ENCODE measurements around the gene IGDCC3.

IGDCC3 gene

DNA sequence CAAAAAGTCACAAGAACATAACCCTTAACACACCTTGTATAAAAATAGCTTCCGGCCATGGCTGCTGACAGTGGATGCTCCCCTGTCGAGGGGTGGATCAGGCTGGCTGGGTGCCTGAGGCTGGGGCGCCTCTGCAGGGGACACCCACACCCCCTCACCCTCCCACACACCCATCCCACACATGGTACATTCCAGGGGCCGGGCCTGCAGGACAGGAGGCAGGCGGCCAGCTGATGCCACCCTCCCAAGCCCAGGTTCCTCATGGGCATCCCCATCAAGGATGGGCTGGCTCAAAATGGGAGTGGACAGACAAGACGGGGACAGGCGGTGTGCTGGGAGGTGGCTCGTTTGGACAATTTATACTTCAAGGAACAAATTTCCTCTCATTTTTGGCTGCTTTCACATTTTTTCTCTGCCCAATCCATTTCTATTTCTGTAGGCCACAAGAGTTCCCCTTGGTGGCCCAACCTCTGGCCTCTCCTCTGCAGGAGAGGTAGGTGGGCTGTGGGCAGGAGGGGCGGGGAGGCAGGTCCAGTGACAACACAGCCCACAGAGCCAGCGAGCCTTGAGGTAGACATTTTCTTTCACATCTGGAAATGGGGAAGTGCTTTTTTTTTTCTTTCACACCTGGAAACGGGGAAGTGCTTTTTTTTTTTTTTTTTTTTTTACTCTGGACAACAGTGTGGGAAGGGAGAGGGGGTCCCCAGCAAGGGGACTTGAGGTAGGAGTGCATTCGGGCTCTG lies 50.0 kb downstream of the IGDCC3 start:
- no peak for DNase-seq (ENCODE audit: low read depth)

DNA sequence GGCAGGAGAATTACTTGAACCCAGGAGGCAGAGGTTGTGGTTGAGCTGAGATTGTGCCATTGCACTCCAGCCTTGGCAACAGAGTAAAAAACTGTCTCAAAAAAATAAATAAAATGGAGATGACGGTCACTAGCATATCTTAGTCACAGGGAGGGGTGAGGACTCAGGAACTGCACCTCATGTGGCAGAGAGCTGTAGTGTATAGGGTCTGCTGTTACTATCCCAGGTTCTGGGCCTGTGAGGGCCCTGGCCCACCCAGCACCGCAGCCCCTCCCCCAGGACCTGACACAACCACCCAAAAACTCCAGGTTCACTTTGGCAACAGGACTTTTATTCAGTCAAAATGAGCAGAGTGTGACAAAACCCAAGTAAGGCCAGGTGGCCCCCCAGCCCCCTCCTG lies 51.0 kb downstream of the IGDCC3 start:
- DNase-seq (ENCODE audit: low read depth), result no peak

DNA sequence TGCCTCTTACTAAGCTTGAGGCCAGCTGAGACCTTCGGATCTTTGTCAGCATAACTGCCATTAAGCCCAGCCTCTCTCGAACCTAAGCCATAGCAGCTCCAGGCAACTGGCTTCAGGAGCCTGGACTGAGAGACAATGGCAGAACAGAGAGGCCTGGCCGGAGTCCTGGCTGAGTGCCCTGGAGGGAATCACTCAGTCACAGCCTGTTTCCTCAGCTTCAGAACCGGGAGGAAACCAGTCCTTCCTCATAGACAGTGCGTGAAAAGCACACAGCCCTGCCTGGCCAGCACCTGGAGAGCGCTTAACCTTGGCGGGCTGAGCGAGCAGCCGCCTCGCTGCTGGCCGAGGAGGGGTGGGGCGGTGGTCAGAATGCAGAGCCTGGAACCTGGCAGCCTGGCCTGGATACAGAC lies 51.7 kb downstream of the IGDCC3 start:
- DNase-seq (ENCODE audit: low read depth), result no peak

DNA sequence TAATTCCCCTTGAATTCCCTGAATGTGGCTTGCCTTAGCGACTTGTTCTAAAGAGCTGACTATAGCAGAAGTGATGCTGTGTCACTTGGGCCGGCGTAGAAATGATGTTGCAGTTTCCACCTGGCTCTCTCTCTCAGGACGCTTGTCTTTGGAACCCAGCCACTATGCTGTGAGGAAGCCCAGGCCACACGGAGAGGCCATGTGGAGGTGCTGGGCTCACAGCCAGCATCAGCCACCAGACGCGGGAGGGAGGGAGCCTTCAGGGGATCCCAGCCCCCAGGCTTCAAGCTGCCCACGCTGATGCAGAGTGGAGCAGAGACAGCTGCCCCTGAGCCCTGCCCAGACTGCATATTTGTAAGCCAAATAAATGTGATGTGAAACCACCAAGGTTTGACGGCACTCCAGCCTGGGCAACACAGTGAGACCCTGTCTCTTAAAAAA lies 54.7 kb downstream of the IGDCC3 start:
- no peak for DNase-seq (ENCODE audit: low read depth)

DNA sequence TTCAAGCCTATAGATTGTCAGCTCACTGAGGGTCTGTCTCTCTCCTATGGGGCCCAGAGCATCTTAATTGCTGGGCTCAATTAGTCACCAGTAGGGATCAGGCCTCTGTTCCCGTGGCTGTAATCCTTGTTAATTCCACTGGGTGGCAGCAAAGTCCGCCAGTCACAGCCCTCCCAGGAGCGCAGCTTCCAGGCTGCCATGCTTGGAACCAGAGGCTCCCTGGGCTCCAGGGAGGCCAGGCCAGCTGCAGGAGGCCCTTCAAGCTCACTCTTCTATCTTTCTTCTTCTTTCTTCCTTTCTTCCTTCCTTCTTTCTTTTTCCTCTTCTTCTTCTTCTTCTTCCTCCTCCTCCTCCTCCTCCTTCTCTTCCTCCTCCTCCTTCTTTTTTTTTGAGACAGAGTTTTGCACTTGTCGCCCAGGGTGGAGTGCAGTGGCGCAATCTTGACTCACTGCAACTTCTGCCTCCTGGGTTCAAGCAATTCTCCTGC lies 58.9 kb downstream of the IGDCC3 start:
- peak; percentile 29 for DNase-seq (ENCODE audit: low read depth)

DNA sequence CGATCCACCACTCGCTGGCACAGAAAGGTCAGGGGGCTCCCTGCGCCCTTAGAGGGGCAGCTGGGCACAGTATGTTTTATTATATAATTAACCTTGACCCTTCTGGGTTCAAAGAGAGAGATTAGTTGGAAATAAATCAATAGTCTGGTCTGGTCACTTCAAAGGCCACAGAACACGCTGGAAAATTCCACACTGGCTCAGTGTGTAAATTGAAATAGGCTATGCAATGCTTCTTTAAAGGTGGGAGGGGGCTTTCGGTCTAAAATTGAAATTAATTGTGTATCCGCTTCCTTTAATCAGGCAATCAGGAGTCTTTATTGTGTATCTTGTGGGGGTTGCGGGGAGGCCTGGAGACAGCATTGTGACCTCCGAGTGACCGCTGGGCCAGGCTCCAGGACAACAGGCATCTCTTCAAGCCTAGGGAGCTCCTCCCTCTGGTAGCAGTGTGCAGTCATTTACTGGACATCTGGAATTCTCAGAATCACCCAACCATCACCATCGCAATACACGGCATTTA lies 65.3 kb downstream of the IGDCC3 start:
- DNase-seq (ENCODE audit: low read depth), result no peak

DNA sequence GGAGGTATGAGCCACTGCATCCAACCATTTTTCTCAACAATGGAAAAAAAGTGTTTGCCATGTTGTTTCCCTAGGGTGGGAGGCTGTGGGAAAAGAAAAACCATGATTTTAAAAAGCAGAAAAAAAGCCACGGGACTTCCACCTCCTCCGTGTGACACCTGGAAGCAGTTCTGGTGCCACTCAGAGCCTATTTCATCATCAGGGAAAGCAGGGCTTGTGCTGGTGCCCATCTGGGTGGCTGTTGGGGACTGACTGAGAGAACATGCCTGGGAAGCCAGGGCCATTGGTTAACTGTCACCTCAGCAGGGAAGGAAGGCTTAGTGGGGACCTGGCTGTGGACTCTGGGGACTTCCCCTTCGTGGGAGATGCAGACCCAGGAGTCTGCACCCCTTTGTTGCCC lies 66.0 kb downstream of the IGDCC3 start:
- DNase-seq (ENCODE audit: low read depth), result no peak

DNA sequence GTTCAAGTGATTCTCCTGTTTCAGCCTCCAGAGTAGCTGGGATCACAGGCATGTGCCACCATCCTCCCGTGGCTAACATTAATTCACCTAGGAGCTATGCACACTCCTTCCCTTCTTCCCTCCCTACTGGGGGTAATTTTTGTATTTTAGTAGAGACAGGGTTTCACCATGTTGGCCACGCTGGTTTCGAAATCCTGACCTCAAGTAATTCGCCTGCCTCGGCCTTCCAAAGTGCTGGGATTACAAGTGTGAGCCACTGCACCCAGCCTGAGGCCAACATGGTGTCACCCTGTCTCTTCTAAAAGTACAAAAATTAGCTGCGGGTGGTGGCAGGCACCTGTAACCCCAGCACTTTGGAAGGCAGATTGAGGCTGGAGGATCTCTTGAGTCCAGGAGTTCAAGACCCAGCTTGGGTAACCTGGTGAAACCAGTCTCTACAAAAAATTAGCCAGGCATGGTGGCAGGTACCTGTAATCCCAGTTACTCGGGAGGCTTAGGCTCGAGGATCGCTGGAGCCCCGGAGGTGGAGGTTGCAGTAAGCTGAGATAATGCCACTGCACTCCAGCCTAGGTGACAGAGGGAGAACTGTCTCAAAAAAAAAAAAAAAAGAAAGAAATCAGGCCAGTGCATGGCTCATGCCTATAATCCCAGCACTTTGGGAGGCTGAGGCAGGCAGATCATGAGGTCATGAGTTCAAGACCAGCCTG lies 67.2 kb downstream of the IGDCC3 start:
- DNase-seq (ENCODE audit: low read depth), result no peak

DNA sequence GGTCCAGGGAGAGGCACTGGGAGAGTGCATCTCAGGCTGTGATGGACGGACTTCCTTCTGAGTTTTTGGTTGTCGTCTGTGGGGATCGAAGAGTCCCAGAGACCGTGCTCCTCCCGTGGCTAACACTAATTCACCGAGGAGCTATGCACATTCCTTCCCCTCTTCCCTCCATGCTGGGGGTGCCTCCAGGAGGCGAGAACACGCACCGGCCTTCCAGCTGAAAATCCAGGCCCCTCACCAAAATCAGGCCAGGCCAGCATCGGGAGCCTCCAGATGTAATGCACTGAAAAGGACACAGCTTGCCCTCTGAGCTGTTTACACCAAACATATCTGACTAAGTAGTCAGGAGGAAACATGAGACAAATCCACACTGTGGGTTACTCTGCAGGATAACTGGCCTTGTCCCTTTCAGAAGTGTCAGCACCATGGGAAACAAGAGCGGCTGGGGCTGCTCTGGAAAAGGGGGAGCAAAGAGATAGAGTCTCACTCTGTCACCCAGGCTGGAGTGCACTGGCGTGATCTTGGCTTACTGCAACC lies 67.9 kb downstream of the IGDCC3 start:
- DNase-seq (ENCODE audit: low read depth), result no peak

DNA sequence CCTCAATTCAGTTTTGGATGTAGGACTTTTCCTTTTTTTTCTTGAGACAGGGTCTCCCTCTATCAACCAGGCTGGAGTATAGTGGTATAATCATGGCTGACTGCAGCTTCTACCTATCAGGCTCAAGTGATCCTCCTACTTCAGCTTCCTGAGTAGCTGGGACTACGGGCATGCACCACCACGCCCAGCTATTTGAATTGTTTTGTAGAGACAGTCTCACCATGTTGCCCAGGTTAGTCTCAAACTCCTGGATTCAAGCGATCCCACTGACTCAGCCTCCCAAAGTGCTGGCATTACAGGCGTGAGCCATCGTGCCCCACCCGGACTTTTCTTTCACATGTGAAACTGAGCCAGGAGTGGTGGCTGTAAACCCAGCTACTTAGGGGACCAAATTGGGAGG lies 69.8 kb downstream of the IGDCC3 start:
- no peak for DNase-seq (ENCODE audit: low read depth)

DNA sequence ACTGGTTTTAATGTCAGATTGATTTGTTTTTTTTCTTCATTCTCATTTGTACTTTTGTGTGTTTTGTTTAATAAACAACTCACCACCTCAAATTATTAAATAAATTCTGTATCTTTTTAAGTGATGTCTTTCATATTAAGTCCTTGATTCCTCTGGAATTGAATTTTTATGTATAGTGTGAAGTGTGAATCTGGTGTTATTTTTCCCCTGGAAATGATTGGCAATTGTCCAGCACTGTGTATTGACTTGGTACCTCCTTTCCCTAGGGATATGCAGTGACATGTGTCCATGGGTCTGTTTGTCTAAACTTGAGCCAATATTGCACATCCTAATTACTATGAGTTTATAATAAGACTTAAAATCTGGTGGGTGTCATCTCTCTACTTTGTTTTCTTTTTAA lies 71.3 kb downstream of the IGDCC3 start:
- no peak for DNase-seq (ENCODE audit: low read depth)

DNA sequence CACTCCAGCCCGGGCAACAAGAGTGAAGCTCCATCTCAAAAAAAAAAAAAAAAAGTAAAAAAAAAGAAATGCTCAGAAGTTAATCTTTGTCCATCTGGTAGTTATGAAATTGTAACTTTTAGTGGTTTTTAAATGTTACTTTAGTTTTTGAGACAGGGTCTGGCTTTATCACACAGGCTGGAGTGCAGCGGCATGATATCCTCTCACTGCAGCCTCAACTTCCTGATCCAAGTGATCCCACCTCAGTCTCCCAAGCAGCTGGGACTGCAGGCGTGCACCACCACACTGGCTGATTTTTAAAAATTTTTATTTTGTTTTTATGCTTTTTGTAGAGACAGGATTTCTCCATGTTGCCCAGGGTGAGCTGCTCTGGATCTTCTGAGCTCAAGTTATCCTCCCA lies 72.0 kb downstream of the IGDCC3 start:
- DNase-seq (ENCODE audit: low read depth), result no peak

DNA sequence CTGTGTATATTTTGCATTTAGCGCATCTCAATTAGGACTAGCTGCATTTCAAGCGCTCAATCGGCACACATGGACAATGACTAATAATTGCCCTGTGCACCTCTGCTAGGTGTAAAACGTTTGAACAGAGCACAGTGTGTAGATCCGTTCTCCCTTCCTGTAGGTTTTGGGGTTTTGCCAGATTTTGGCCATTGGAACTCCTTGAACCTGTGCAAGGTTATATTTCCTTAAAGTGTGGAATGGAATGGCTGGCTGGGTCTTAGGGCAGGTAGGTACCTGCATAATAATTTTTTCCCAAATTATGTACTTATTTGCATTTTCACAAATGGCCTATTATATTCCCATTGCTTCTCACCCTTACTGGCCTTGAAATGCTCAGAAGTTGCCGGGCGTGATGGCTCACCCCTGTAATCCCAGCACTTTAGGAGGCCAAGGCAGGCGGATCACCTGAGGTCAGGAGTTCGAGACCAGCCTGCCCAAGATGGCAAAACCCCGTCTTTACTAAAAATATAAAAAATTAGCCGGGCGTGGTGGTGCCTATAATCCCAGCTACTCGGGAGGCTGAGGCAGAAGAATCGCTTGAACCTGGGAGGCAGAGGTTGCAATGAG lies 72.5 kb downstream of the IGDCC3 start:
- DNase-seq (ENCODE audit: low read depth), result no peak

DNA sequence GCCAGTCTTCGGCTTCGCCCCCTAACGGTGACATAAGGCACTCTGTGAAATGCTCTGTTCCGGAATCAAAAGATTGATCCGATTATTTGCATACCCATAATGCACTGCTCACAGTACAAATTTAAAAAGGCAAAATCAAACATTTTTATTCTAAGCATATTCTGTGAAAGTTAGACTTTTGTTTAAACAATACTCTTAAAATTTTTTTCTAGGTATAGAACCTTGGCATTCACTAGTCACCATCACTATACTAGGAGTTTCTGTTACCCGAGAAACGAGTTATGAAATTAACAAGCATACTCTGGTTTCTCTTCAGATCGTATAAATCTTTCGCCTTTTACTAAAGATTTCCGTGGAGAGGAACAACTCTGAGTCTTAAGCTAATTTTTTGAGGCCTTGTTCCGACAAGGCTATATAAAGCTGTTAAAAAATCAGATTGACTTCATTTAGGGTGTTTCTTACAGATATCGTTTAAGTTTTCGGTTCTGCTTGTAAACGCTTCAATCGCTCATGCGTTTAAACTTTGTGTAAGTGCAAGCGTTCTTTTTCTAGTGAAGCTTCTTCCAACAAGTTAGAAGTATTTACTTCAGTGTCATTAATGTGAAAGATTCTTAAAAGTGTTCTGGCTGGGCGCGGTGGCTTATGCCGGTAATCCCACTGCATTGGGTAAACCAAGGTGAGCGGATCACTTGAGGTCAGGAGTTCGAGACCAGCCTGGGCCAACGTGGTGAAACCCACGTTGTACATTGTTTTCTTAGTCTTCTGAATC lies 73.2 kb downstream of the IGDCC3 start, which contains the start of gene RNU5B-1:
RNU5B-1 (plus strand) TSS at position 297 of the 769 bp plus-strand sequence.
- DNase-seq (ENCODE audit: low read depth), result peak; percentile 55

DNA sequence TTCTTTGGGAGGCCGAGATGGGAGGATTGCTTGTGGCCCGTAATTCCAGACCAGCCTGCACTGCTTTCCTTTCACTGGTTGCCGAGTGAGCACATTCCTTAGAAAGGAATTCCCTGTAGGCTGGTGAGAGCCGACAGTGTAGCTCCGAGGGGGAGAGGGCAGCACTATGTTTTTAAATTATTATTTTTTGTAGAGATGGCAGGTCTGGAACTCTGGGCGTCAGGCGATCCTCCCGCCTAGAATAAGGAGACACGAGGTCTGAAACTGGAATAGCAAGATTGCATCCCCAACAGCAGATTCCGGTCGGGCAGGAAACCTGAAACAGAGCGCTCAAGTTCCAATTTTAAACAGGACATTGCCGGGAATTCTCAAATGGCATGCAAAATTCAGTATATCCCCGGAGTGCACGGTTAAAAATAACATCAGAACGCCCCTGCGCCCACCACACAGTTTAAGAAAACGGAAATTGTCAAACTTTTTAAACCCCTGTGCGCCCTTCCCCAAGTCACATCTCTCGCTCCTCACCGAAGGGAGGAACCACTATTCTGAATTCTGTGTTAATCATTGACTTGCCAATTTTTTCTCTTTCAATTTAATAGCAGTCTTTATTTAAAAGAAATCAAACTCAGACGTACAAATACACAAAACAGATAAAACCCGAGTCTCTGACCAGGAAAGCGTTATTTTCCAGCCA lies 74.0 kb downstream of the IGDCC3 start:
- DNase-seq (ENCODE audit: low read depth), result no peak

DNA sequence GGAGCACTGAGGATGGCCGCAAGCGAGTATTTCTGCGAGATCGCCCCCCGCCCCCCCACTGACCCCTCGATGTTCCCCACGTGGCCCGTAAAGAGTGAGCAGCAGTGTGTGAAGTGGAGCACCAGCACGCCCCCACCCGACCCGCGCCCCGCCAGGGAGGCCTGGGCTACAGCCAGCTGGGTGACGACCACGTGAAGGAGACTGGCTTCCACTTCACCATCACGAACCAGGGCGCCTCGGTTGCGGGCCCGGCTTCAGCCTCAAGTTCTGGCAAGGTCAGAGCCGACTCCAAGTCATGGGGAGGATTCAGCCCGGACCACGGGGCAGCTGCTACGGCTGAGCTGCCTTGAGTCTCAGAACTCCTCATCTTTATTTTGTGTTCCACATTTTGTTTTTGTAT lies 75.7 kb downstream of the IGDCC3 start:
- no peak for DNase-seq (ENCODE audit: low read depth)

DNA sequence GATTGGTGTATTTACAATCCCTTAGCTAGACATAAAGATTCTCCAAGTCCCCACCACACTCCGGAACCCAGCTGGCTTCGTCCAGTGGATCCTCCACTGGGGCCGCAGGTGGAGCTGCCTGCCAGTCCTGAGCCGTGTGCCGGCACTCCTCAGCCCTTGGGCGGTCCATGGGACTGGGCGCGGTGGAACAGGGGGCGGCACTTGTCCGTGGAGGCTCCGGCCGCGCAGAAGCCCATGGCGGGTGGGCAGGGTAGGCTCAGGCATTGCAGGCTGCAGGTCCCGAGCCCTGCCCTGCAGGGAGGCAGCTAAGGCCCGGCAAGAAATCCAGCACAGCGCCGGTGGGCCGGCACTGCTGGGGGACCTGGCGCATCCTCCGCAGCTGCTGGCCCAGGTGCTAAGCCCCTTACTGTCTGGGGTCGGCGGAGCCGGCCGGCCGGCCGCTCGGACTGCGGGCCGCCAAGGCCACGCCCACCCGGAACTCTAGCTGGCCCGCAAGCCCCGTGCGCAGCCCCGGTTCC lies 76.8 kb downstream of the IGDCC3 start:
- no peak for DNase-seq (ENCODE audit: low read depth)

DNA sequence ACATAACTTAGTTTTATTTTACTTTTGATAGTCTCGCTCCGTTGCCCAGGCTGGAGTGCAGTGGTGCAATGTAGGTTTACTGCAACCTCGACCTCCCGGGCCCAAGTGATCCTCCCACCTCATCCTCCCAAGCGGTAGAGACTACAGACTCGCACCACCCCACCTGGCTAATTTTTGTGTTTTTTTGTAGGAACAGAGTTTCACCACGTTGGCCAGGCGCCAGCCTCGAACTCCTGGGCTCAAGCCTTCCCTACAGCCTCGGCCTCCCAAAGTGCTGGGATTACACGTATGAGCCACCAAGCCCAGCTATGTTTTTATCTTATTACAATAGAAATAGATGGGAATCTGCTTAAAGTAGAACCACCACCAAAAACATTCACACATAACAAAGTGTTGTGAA lies 79.1 kb downstream of the IGDCC3 start:
- DNase-seq (ENCODE audit: low read depth), result no peak

DNA sequence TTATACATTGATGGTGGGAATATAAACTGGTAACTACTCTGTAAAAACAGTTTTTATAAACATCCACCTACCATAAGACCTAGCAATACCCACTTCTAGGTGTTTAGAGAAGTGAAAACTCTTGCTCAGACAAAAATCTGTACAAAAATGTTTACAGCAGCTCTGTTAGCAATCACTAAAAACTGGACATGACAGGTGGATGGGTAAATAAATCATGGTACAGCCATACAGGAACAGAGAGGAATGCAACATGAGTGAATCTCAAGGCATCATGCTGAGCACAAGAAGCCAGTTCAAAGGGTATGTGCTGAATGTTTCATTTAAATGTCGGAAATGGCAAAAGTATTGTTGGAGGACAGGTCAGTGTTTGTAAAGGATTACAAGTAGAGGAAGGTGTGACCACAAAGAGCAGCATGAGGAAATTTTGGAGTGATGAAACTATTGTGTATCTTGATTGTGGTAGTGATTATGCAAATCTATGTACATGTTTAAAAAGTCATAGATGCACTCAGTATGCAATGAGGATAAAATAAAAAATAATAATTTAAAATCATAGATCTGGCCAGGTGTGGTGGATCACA lies 84.8 kb downstream of the IGDCC3 start:
- no peak for DNase-seq (ENCODE audit: low read depth)

DNA sequence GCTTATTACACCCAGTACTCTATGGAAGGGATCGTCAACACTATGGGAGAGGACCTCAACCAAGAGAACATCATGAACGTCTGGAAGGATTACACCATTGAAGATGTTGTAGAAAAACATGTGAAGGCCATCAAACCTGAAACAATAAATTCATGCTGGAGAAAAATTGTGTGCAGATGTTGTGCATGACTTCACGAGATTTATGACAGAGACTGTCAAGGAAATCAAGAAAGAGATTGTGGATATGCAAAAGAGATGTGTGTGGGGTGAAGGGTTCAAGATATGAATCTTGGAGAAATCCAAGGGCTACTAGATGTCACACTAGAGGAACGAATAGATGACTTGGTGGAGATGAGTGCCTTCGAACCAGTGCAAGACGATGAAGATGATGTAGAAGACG lies 87.6 kb downstream of the IGDCC3 start:
- DNase-seq (ENCODE audit: low read depth), result no peak
